HG02623 (cell line): ENCODE measurements around the gene SRGAP1.

ENCODE experiments used
- ATAC-seq: cut with Tn5 transposase; IDR thresholded peaks from one replicate; pipeline ENCODE4 v1.9.1; 2021; ENCODE audit warnings: moderate library complexity; ENCODE audit not compliant: unreplicated experiment

The SRGAP1 gene

GRCh38 chr12:63844391-63845341 is at the start of gene SRGAP1:
SRGAP1 (plus strand) TSS chr12:63844700; CDS start chr12:63844817, 117 bp downstream.
- ATAC-seq = peak; percentile 19

- no peak for ATAC-seq
Measured at GRCh38 chr12:63795032-63795687, 49.3 kb upstream of the SRGAP1 start.

GRCh38 chr12:63795944-63796343 is 48.6 kb upstream of the SRGAP1 start:
- ATAC-seq = no peak

GRCh38 chr12:63802012-63802608 is 42.4 kb upstream of the SRGAP1 start:
- no peak for ATAC-seq

GRCh38 chr12:63804746-63805145 is 39.8 kb upstream of the SRGAP1 start:
- ATAC-seq = no peak

GRCh38 chr12:63805704-63806672 is 38.5 kb upstream of the SRGAP1 start:
- no peak for ATAC-seq

- ATAC-seq = no peak
Measured at GRCh38 chr12:63808631-63809030, 35.9 kb upstream of the SRGAP1 start.

GRCh38 chr12:63809566-63809965 is 34.9 kb upstream of the SRGAP1 start:
- no peak for ATAC-seq

- no peak for ATAC-seq
Measured at GRCh38 chr12:63811334-63811733, 33.2 kb upstream of the SRGAP1 start.

- ATAC-seq = no peak
Measured at GRCh38 chr12:63811755-63812154, 32.7 kb upstream of the SRGAP1 start.

GRCh38 chr12:63814146-63814772 is 30.2 kb upstream of the SRGAP1 start:
- ATAC-seq = peak; percentile 32

- no peak for ATAC-seq
Measured at GRCh38 chr12:63815482-63815852, 29.0 kb upstream of the SRGAP1 start.

GRCh38 chr12:63816031-63816430 is 28.5 kb upstream of the SRGAP1 start:
- no peak for ATAC-seq

GRCh38 chr12:63820427-63820826 is 24.1 kb upstream of the SRGAP1 start:
- no peak for ATAC-seq

GRCh38 chr12:63821781-63822251 is 22.7 kb upstream of the SRGAP1 start:
- ATAC-seq = no peak

GRCh38 chr12:63822352-63822751 is 22.1 kb upstream of the SRGAP1 start:
- no peak for ATAC-seq

GRCh38 chr12:63823040-63823439 is 21.5 kb upstream of the SRGAP1 start:
- no peak for ATAC-seq

- peak; percentile 65 for ATAC-seq
Measured at GRCh38 chr12:63826006-63826585, 18.4 kb upstream of the SRGAP1 start.

- ATAC-seq = no peak
Measured at GRCh38 chr12:63828867-63829266, 15.6 kb upstream of the SRGAP1 start.

- ATAC-seq = no peak
Measured at GRCh38 chr12:63836046-63836445, 8.5 kb upstream of the SRGAP1 start.
